GM12878 (cell line): ENCODE data around the gene ARHGDIG. TPM values are rescaled to one million over a fixed set of nuclear protein-coding genes. Genes with fewer than 3 reads are reported as not detected.

Experiments
- ATAC-seq: fragments of 200-7000 bp; cut with Tn5 transposase; 3 replicates; pipeline ENCODE4 v1.9.1; 2020; ENCODE audit warnings: mild to moderate bottlenecking, moderate library complexity
- BruUV-seq: library from RNA; stranded (reverse); fragments of 400-500 nt; replicated peaks from 2 replicates; lab custom pipeline; 2021; lab: Mats Ljungman, UMichigan
- CTCF ChIA-PET: fragments of 300-600 bp; sonication (Branson Sonifier 250); formaldehyde crosslinking; extraction: SDS; loops from one replicate; lab custom pipeline; 2021; ENCODE audit warnings: inconsistent platforms; lab: Yijun Ruan, JAX
- POLR2A ChIA-PET: fragments of 350-600 bp; formaldehyde crosslinking; extraction: SDS; loops from one replicate; lab custom pipeline; 2021; ENCODE audit warnings: inconsistent platforms; lab: Charles Lee
- RAD21 ChIA-PET: fragments of 300-600 bp; sonication (Branson Sonifier 250); formaldehyde crosslinking; loops from one replicate; lab custom pipeline; 2023; ENCODE audit warnings: antibody characterized with exemption; ENCODE audit not compliant: unreplicated experiment; lab: Charles Lee
- SMC1A ChIA-PET: fragments of 300-600 bp; sonication (Branson Sonifier 250); formaldehyde crosslinking; loops from one replicate; lab custom pipeline; 2023; ENCODE audit not compliant: unreplicated experiment, uncharacterized antibody; lab: Charles Lee
- DNase-seq: peaks from one replicate; pipeline ENCODE4 v3.0.0-alpha.2; 2011; ENCODE audit warnings: low read depth, low spot score
- FAIRE-seq: peaks from 3 replicates; lab custom pipeline; 2011; peaks lifted over from hg19 to GRCh38; lab: Jason Lieb, UNC
- H2AFZ ChIP-seq: 2 replicates; pipeline ENCODE4 v1.6.0; 2011; ENCODE audit warnings: low read depth, low read length, control low read depth; ENCODE audit not compliant: control insufficient read depth
- H3K27ac ChIP-seq: 2 replicates; pipeline ENCODE4 v1.5.1; 2011; ENCODE audit warnings: control low read depth; ENCODE audit not compliant: control insufficient read depth, insufficient read depth
- H3K27me3 ChIP-seq, 2 experiments: replicated peaks in 1 of 2; 2 replicates each; pipeline versions ENCODE4 v1.6.0 to v1.6.1; 2011; ENCODE audit warnings: low read length in 1 of 2; ENCODE audit not compliant: control insufficient read depth in 2 of 2, insufficient read depth in 2 of 2
- H3K36me3 ChIP-seq, 2 experiments: 2 replicates each; pipeline ENCODE4 v1.5.1; 2011; ENCODE audit warnings: low read length in 1 of 2; ENCODE audit not compliant: control insufficient read depth in 2 of 2, insufficient read depth in 2 of 2
- H3K4me1 ChIP-seq: 2 replicates; pipeline ENCODE4 v1.6.1; 2011; ENCODE audit warnings: mild to moderate bottlenecking, low read length, moderate library complexity, mixed read lengths; ENCODE audit not compliant: control insufficient read depth, insufficient read depth
- H3K4me2 ChIP-seq: 2 replicates; pipeline ENCODE4 v1.6.0; 2011; ENCODE audit warnings: control low read depth; ENCODE audit not compliant: control insufficient read depth, insufficient read depth
- H3K4me3 ChIP-seq: fragments of 200-600 bp; sonication (generic); 2 replicates; pipeline ENCODE4 v1.5.1; 2016
- H3K79me2 ChIP-seq: 2 replicates; pipeline ENCODE4 v1.6.0; 2011; ENCODE audit warnings: low read length; ENCODE audit not compliant: control insufficient read depth, insufficient read depth
- H3K9ac ChIP-seq: 2 replicates; pipeline ENCODE4 v1.8.0; 2011; ENCODE audit warnings: low read length, control low read depth, mixed read lengths; ENCODE audit not compliant: control insufficient read depth, insufficient read depth
- H3K9me3 ChIP-seq: replicated peaks from 3 replicates; pipeline ENCODE4 v1.5.1; 2011; ENCODE audit warnings: mild to moderate bottlenecking, low read length; ENCODE audit not compliant: control insufficient read depth, insufficient read depth
- H4K20me1 ChIP-seq: 2 replicates; pipeline ENCODE4 v1.6.0; 2011; ENCODE audit not compliant: control insufficient read depth, insufficient read depth
- BHLHE40 ChIP-seq, 2 experiments: fragments of 450-650 bp in 1 of 2; IDR thresholded peaks; 2 replicates each; pipeline ENCODE4 v1.6.1; 2011 to 2017; ENCODE audit warnings: low read depth in 2 of 2, borderline replicate concordance in 1 of 2, improper control_type of control experiment in 1 of 2, low read length in 1 of 2, mild to moderate bottlenecking in 1 of 2
- EGR1 ChIP-seq, 2 experiments: IDR thresholded peaks; 1 replicate in 1 of 2; 2 replicates in 1 of 2; pipeline ENCODE4 v1.6.1; 2011 to 2012; ENCODE audit warnings: low read depth in 2 of 2, low read length in 2 of 2, borderline replicate concordance in 1 of 2, mild to moderate bottlenecking in 1 of 2, moderate library complexity in 1 of 2
- KDM1A ChIP-seq: fragments of 200-600 bp; sonication (generic); IDR thresholded peaks from 2 replicates; pipeline ENCODE4 v1.6.1; 2016; ENCODE audit warnings: borderline replicate concordance
- NBN ChIP-seq: fragments of 450-650 bp; IDR thresholded peaks from 2 replicates; pipeline ENCODE4 v1.6.1; 2016
- RAD21 ChIP-seq: IDR thresholded peaks from 2 replicates; pipeline ENCODE4 v1.6.1; 2011; ENCODE audit warnings: mild to moderate bottlenecking, low read depth, low read length, moderate library complexity; ENCODE audit not compliant: insufficient read depth
- WRNIP1 ChIP-seq: IDR thresholded peaks from 2 replicates; pipeline ENCODE4 v1.6.1; 2011; ENCODE audit warnings: low read depth, low read length, improper control_type of control experiment, borderline replicate concordance
- WGBS: methylation state at CpG from one replicate; pipeline ENCODE4 v1.1.6; 2016; ENCODE audit warnings: low lambda C conversion rate; ENCODE audit not compliant: insufficient replicate concordance, insufficient coverage; ENCODE audit errors: missing lambda C conversion rate; 5-methylcytosine and 5-hydroxymethylcytosine counted together
- in situ Hi-C: fragments of 300-500 bp; cut with MboI; formaldehyde crosslinking; loops from 9 replicates; pipeline ENCODE4 v1.14.3; 2018; ENCODE audit warnings: mixed read lengths
- intact Hi-C: fragments of 100-400 bp; cut with micrococcal nuclease; formaldehyde crosslinking; loops from one replicate; pipeline ENCODE4 v1.14.2; 2022; ENCODE audit not compliant: unreplicated experiment
- polyA plus RNA-seq, 11 experiments: library from polyadenylated mRNA; depleted of rRNA in 4 of 11; unstranded in 6 of 11; stranded (reverse) in 5 of 11; fragments of >200 nt; fragmentation: Nextera tagmentation in 4 of 11; fragmentation: Illumina TruSeq in 1 of 11; extraction: Ambion mirVana in 4 of 11; extraction: Trizol in 1 of 11; gene quantifications; 1 replicate in 1 of 11; 2 replicates in 10 of 11; pipeline versions ENCODE4 v1.2.1 to v1.2.3, GENCODE V29; 2011 to 2016; ENCODE audit warnings: inconsistent platforms in 2 of 11, missing spikeins in 2 of 11, low read depth in 1 of 11
- total RNA-seq, 4 experiments: library from RNA; depleted of rRNA in 3 of 4; stranded (reverse); fragments of >200 nt in 3 of 4; fragmentation: Illumina TruSeq in 1 of 4; extraction: Trizol in 1 of 4; gene quantifications; 2 replicates each; pipeline versions ENCODE4 v1.2.1 to v1.2.3, GENCODE V29; 2013 to 2021
- TF ChIP-seq, protein P1 (sequence below): fragments of 450-650 bp; formaldehyde crosslinking; IDR thresholded peaks from 2 replicates; pipeline ENCODE4 v1.5.0; 2022; ENCODE audit warnings: mild to moderate bottlenecking, missing genetic modification characterization
- TF ChIP-seq, protein P2 (sequence below): fragments of 150-350 bp; IDR thresholded peaks from 2 replicates; pipeline ENCODE4 v1.6.1; 2014; ENCODE audit warnings: mild to moderate bottlenecking, low read depth, low read length

The ARHGDIG gene
- total and polyA plus RNA-seq, 10 of the 15 experiments (the other 5 are each of a cell fraction or from before 2014, with no cell fraction given) = not detected

DNA sequence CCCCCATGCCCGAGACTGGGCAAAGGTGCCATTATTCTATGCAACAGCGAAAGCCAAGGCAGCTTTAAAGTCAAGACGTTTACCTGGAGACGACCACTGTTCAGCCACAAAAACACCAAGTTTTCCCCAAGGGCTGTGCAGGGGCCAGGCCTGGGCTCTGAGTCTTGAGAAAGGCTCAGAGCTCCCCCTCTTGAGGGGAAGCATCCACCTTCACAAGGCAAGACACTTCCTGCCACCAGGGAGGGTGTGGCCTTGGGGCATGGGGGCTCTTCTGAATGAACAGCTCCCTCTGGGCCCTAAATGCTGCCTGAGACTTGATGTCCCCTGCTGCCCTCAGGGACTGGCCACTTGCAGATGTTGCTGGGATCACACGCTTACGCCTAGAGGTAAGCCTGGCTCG is 29.1 kb downstream of the ARHGDIG start (continued):
- TF ChIP-seq, protein P1, sequence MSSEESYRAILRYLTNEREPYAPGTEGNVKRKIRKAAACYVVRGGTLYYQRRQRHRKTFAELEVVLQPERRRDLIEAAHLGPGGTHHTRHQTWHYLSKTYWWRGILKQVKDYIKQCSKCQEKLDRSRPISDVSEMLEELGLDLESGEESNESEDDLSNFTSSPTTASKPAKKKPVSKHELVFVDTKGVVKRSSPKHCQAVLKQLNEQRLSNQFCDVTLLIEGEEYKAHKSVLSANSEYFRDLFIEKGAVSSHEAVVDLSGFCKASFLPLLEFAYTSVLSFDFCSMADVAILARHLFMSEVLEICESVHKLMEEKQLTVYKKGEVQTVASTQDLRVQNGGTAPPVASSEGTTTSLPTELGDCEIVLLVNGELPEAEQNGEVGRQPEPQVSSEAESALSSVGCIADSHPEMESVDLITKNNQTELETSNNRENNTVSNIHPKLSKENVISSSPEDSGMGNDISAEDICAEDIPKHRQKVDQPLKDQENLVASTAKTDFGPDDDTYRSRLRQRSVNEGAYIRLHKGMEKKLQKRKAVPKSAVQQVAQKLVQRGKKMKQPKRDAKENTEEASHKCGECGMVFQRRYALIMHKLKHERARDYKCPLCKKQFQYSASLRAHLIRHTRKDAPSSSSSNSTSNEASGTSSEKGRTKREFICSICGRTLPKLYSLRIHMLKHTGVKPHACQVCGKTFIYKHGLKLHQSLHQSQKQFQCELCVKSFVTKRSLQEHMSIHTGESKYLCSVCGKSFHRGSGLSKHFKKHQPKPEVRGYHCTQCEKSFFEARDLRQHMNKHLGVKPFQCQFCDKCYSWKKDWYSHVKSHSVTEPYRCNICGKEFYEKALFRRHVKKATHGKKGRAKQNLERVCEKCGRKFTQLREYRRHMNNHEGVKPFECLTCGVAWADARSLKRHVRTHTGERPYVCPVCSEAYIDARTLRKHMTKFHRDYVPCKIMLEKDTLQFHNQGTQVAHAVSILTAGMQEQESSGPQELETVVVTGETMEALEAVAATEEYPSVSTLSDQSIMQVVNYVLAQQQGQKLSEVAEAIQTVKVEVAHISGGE (CRISPR knock-in tag) = no peak
- TF ChIP-seq, protein P2, sequence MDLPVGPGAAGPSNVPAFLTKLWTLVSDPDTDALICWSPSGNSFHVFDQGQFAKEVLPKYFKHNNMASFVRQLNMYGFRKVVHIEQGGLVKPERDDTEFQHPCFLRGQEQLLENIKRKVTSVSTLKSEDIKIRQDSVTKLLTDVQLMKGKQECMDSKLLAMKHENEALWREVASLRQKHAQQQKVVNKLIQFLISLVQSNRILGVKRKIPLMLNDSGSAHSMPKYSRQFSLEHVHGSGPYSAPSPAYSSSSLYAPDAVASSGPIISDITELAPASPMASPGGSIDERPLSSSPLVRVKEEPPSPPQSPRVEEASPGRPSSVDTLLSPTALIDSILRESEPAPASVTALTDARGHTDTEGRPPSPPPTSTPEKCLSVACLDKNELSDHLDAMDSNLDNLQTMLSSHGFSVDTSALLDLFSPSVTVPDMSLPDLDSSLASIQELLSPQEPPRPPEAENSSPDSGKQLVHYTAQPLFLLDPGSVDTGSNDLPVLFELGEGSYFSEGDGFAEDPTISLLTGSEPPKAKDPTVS = no peak
- TF ChIP-seq EGR1 (IDR thresholded peaks at IDR 0.05; ENCODE audit: borderline replicate concordance in 1 of 2, low read depth in 2 of 2, low read length in 2 of 2) (no peak), RAD21 (peak; percentile 26; the same call in 1 of the 2 replicates)

DNA sequence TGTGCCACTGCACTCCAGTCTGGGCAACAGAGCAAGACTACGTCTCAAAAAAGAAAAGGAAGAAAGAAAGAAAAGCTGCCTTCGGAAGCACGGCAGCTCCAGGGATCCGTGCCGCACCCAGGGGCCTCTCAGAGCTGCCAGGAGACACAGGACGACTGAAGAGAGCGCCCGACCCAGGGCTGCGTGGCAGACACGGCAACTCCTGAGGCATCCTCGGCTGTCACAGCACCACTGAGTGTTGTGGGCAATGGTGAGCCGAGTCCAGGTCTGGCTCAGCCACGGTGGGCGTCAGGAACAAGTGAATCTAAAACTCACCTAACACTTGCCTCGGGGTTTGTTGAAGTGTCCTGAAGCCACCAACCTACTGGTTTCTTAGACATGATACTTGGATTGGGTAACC is 31.3 kb downstream of the ARHGDIG start:
- no peaks in the 10 kb centered on the region; the same call in 1 of the 2 replicates for H4K20me1 ChIP-seq
- ChIA-PET CTCF (no interaction called here), POLR2A (no interaction called here)
- no peak for FAIRE-seq
- no peak overlapping the region for H3K27ac ChIP-seq
- no peak overlapping the region for H3K9ac ChIP-seq
- no peaks in the 10 kb centered on the region; the same call in 1 of the 2 replicates for H3K4me1 ChIP-seq
- H2AFZ ChIP-seq = no peak overlapping the region
- H3K79me2 ChIP-seq = no peaks in the 10 kb centered on the region; the same call in 1 of the 2 replicates
- H3K4me3 ChIP-seq = no peak overlapping the region
- no peak for DNase-seq
- TF ChIP-seq BHLHE40 (IDR thresholded peaks at IDR 0.05; ENCODE audit: borderline replicate concordance in 1 of 2, low read depth in 2 of 2, low read length in 1 of 2) (no peak), WRNIP1 (no peak), KDM1A (no peak), NBN (no peak)
- TF ChIP-seq, all 136 proteins: peak for 0
- WGBS = 93% methylated on average over 15 of the region's 15 CpGs
- RAD21 ChIA-PET = no interaction called here
- H3K27me3 ChIP-seq = no peaks in the 10 kb centered on the region
- SMC1A ChIA-PET = no interaction called here
- in situ Hi-C loops (no loop called here), intact Hi-C loops (no loop called here)
- no peak for ATAC-seq
- no TSS peak for BruUV-seq
- H3K36me3 ChIP-seq = peaks cover 7 to 22% of the 10 kb centered on the region in 2 experiments
- H3K9me3 ChIP-seq = no peaks in the 10 kb centered on the region
- no peak overlapping the region for H3K4me2 ChIP-seq
